HepG2 (cell line): ENCODE results near the gene TBC1D30.

Experiments used
- GMEB1 ChIP-seq: sonication (generic); formaldehyde crosslinking; IDR thresholded peaks from 2 replicates; pipeline ENCODE4 v1.5.1; 2020; ENCODE audit warnings: missing genetic modification reagents, mild to moderate bottlenecking, borderline replicate concordance
- JUN ChIP-seq: sonication (generic); formaldehyde crosslinking; IDR thresholded peaks from 2 replicates; pipeline ENCODE4 v1.4.0; 2020; ENCODE audit warnings: mild to moderate bottlenecking, missing genetic modification reagents
- JUND ChIP-seq: sonication (generic); formaldehyde crosslinking; IDR thresholded peaks from 2 replicates; pipeline ENCODE4 v1.8.0; 2022; ENCODE audit warnings: mild to moderate bottlenecking, missing genetic modification reagents
- RAD21 ChIP-seq: fragments of 450-650 bp; formaldehyde crosslinking; IDR thresholded peaks from 2 replicates; pipeline ENCODE4 v1.5.0; 2020; ENCODE audit warnings: mild to moderate bottlenecking
- SIN3A ChIP-seq: IDR thresholded peaks from 2 replicates; pipeline ENCODE4 v1.6.1; 2011; ENCODE audit warnings: low read depth, mild to moderate bottlenecking, control low read depth, low read length, borderline replicate concordance
- TCF7L2 ChIP-seq: IDR thresholded peaks from 2 replicates; pipeline ENCODE4 v1.6.1; 2011; ENCODE audit warnings: mild to moderate bottlenecking, low read depth, low read length, moderate library complexity
- ZNF274 ChIP-seq: sonication (generic); formaldehyde crosslinking; IDR thresholded peaks from 2 replicates; pipeline ENCODE4 v1.5.1; 2020; ENCODE audit warnings: mild to moderate bottlenecking, missing genetic modification reagents
- ZNF30 ChIP-seq: sonication (generic); formaldehyde crosslinking; IDR thresholded peaks from 2 replicates; pipeline ENCODE4 v1.5.0; 2020; ENCODE audit warnings: mild to moderate bottlenecking, missing genetic modification reagents
- TF ChIP-seq, protein P1 (sequence below): sonication (generic); formaldehyde crosslinking; IDR thresholded peaks from 2 replicates; pipeline ENCODE4 v1.5.1; 2020; ENCODE audit warnings: missing genetic modification reagents, mild to moderate bottlenecking, borderline replicate concordance
- TF ChIP-seq, protein P2 (sequence below), 2 experiments: IDR thresholded peaks; 2 replicates each; pipeline ENCODE4 v1.6.1; 2011 to 2012; ENCODE audit warnings: low read length in 2 of 2, borderline replicate concordance in 1 of 2, low read depth in 1 of 2, mild to moderate bottlenecking in 1 of 2, moderate library complexity in 1 of 2
- TF ChIP-seq, protein P3 (sequence below): IDR thresholded peaks from 2 replicates; pipeline ENCODE4 v1.6.1; 2012; ENCODE audit warnings: low read depth, low read length, improper control_type of control experiment

DNA sequence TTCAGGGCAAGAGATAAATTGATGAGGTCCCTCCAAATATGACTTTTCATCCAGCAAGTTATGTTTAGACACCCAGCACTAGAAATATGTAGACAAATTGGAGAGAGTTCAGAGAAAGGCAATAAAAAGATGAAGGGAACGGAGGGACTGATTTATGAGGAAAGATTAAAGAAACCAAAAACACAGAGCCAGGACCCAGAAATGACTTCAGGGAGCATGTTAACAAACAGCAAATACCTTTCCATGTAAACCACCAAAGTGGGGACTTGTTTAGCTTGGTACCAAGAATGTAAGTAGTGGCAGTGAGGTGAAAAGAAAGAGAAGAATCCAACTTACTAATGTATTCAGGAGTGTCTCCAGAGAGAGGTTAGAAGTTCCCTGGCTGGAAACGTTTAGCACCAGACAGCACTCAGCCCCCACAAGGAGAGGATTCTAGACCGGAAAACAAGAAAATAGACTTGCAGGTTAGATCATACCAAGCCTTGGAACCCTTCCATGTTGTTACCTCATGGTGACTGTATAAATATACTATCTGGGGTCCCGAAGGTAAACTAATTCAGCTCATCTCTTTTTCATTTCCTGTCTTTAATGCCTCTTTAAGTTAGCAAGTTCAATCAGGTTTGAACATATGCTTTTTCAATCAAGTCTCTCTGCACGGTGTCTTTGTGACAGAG is 79.2 kb downstream of the TBC1D30 start:
- TF ChIP-seq JUND (CRISPR knock-in tag): no peak
- no peak for TF ChIP-seq GMEB1 (CRISPR knock-in tag)
- no peak for TF ChIP-seq JUN
- TF ChIP-seq, protein P1, sequence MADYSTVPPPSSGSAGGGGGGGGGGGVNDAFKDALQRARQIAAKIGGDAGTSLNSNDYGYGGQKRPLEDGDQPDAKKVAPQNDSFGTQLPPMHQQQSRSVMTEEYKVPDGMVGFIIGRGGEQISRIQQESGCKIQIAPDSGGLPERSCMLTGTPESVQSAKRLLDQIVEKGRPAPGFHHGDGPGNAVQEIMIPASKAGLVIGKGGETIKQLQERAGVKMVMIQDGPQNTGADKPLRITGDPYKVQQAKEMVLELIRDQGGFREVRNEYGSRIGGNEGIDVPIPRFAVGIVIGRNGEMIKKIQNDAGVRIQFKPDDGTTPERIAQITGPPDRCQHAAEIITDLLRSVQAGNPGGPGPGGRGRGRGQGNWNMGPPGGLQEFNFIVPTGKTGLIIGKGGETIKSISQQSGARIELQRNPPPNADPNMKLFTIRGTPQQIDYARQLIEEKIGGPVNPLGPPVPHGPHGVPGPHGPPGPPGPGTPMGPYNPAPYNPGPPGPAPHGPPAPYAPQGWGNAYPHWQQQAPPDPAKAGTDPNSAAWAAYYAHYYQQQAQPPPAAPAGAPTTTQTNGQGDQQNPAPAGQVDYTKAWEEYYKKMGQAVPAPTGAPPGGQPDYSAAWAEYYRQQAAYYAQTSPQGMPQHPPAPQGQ (CRISPR knock-in tag): no peak
- TF ChIP-seq ZNF30: no peak
- TF ChIP-seq SIN3A: no peak
- no peak for TF ChIP-seq TCF7L2
- TF ChIP-seq, protein P2, sequence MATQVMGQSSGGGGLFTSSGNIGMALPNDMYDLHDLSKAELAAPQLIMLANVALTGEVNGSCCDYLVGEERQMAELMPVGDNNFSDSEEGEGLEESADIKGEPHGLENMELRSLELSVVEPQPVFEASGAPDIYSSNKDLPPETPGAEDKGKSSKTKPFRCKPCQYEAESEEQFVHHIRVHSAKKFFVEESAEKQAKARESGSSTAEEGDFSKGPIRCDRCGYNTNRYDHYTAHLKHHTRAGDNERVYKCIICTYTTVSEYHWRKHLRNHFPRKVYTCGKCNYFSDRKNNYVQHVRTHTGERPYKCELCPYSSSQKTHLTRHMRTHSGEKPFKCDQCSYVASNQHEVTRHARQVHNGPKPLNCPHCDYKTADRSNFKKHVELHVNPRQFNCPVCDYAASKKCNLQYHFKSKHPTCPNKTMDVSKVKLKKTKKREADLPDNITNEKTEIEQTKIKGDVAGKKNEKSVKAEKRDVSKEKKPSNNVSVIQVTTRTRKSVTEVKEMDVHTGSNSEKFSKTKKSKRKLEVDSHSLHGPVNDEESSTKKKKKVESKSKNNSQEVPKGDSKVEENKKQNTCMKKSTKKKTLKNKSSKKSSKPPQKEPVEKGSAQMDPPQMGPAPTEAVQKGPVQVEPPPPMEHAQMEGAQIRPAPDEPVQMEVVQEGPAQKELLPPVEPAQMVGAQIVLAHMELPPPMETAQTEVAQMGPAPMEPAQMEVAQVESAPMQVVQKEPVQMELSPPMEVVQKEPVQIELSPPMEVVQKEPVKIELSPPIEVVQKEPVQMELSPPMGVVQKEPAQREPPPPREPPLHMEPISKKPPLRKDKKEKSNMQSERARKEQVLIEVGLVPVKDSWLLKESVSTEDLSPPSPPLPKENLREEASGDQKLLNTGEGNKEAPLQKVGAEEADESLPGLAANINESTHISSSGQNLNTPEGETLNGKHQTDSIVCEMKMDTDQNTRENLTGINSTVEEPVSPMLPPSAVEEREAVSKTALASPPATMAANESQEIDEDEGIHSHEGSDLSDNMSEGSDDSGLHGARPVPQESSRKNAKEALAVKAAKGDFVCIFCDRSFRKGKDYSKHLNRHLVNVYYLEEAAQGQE (IDR thresholded peaks at IDR 0.05; ENCODE audit: borderline replicate concordance in 1 of 2, low read depth in 1 of 2, low read length in 2 of 2): no peak
- TF ChIP-seq, protein P3, sequence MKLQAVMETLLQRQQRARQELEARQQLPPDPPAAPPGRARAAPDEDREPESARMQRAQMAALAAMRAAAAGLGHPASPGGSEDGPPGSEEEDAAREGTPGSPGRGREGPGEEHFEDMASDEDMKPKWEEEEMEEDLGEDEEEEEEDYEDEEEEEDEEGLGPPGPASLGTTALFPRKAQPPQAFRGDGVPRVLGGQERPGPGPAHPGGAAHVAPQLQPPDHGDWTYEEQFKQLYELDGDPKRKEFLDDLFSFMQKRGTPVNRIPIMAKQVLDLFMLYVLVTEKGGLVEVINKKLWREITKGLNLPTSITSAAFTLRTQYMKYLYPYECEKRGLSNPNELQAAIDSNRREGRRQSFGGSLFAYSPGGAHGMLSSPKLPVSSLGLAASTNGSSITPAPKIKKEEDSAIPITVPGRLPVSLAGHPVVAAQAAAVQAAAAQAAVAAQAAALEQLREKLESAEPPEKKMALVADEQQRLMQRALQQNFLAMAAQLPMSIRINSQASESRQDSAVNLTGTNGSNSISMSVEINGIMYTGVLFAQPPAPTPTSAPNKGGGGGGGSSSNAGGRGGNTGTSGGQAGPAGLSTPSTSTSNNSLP: no peak
- TF ChIP-seq ZNF274 (CRISPR knock-in tag): no peak
- no peak for TF ChIP-seq RAD21 (CRISPR knock-in tag)
